Psoas muscle (tissue), 8 donors: ENCODE data around the gene DMGDH. TPM values are rescaled to one million over a fixed set of nuclear protein-coding genes. Genes with fewer than 3 reads are reported as not detected.

Source experiments
- ATAC-seq, 4 donors: fragments of 200-7000 bp; cut with Tn5 transposase; one replicate each; pipeline ENCODE4 v1.9.1; 2020; ENCODE audit warnings: moderate library complexity in 3 of 4, mild to moderate bottlenecking in 2 of 4
- DNase-seq, 2 donors: peaks; one replicate each; pipeline ENCODE4 v3.0.0-alpha.2; 2020
- H3K27ac ChIP-seq: fragments of 200-600 bp; one replicate; pipeline ENCODE4 v1.8.0; 2022
- H3K27me3 ChIP-seq, 3 donors: fragments of 200-600 bp in 1 of 3; one replicate each; pipeline versions ENCODE4 v1.6.1 to v1.8.0; 2013 to 2022; ENCODE audit warnings: low read length in 2 of 3, mild to moderate bottlenecking in 2 of 3, moderate library complexity in 1 of 3; ENCODE audit not compliant: insufficient read depth in 3 of 3
- H3K36me3 ChIP-seq, 2 donors: fragments of 200-600 bp in 1 of 2; one replicate each; pipeline versions ENCODE4 v1.6.1 to v1.8.0; 2013 to 2022; ENCODE audit warnings: low read depth in 1 of 2, mild to moderate bottlenecking in 1 of 2, moderate library complexity in 1 of 2; ENCODE audit not compliant: insufficient read depth in 1 of 2
- H3K4me1 ChIP-seq: fragments of 200-600 bp; one replicate; pipeline ENCODE4 v1.8.0; 2022
- H3K4me3 ChIP-seq: fragments of 200-600 bp; one replicate; pipeline ENCODE4 v1.8.0; 2022; ENCODE audit warnings: mild to moderate bottlenecking
- H3K9me3 ChIP-seq: fragments of 200-600 bp; one replicate; pipeline ENCODE4 v1.8.0; 2022
- CTCF ChIP-seq: fragments of 200-600 bp; IDR thresholded peaks from one replicate; pipeline ENCODE4 v1.8.0; 2022; ENCODE audit warnings: antibody characterized with exemption
- WGBS, 3 donors: extraction: QIAGEN DNeasy Blood & Tissue Kit; methylation state at CpG; one replicate each; pipeline versions ENCODE4 v1.1.6 to v1.1.7; 2013; 5-methylcytosine and 5-hydroxymethylcytosine counted together
- intact Hi-C, 2 donors: fragments of 100-400 bp; cut with DNase I; formaldehyde crosslinking; loops; one replicate each; pipeline versions ENCODE4 v1.11.0 to v1.14.2; 2022
- polyA plus RNA-seq, 3 donors: library from polyadenylated mRNA; stranded (reverse); fragments of 200-250 nt; gene quantifications; one replicate each; pipeline ENCODE4 v1.2.3, GENCODE V29; 2013
- total RNA-seq, 4 donors: library from RNA; stranded (reverse); fragmentation: NEBNext Ultra II Directional in 2 of 4; extraction: Animal tissue kit (Norgen Biotek cat#: 25700) in 2 of 4; gene quantifications; one replicate each; pipeline versions ENCODE4 v1.2.1 to v1.2.4, GENCODE V29; 2021 to 2023
- donor health status: healthy with polysubstance abuse.
- donor health status: DM: no; HTN: no; CAD: no; lungs with moderate emphysema.
- donor health status: Bipolar disorder and iron deficiency.
- donor health status: healthy.
- donor health status: DM: yes; HTN: yes; CAD: no.
- donor health status: DM: no; HTN: no; CAD: no.
- donor health status: DM: no; HTN: no; CAD: no.
- donor health status: DM: yes; HTN: yes; CAD: no.

The DMGDH gene
- total and polyA plus RNA-seq, 7 donors, result 0.16 to 2.8 (median 1.7) TPM

GRCh38 chr5:79020861-79021561 is 48.5 kb downstream of the DMGDH start:
- H3K4me1 ChIP-seq, result peaks cover 4% of the 10 kb centered on the region
- ATAC-seq (peak; percentile 72 to 91 (median 79)), DNase-seq (peak; percentile 27 to 59)
- 17 to 19% (median 19%) methylated on average over 14 of the region's 14 CpGs for WGBS, 3 donors
- no peaks in the 10 kb centered on the region for H3K9me3 ChIP-seq
- peak overlapping the region; percentile 3 for H3K4me3 ChIP-seq
- H3K27me3 ChIP-seq, result no peaks in the 10 kb centered on the region
- H3K27ac ChIP-seq, result no peak overlapping the region
- peak; percentile 82 for TF ChIP-seq CTCF
- H3K36me3 ChIP-seq, result no peaks in the 10 kb centered on the region
- intact Hi-C loops, result loop anchor here (1.0 to 10.0 kb wide), 4 partner anchors 112 to 1064 kb away; no protein-coding TSS in a partner anchor

- H3K9me3 ChIP-seq, result no peaks in the 10 kb centered on the region
- WGBS, 3 donors, result 83 to 90% (median 87%) methylated on average over 2 of the region's 2 CpGs
- intact Hi-C loops, result no loop called here
- no peaks in the 10 kb centered on the region for H3K36me3 ChIP-seq
- no peaks in the 10 kb centered on the region for H3K4me1 ChIP-seq
- no peak overlapping the region for H3K27ac ChIP-seq
- peaks cover 0 to 2% (median 0%) of the 10 kb centered on the region in 3 donors for H3K27me3 ChIP-seq
- TF ChIP-seq CTCF, result no peak
- DNase-seq (no peak), ATAC-seq (no peak)
- no peak overlapping the region for H3K4me3 ChIP-seq
Measured at GRCh38 chr5:79014631-79015030, 54.8 kb downstream of the DMGDH start.

- H3K9me3 ChIP-seq, result no peaks in the 10 kb centered on the region
- no peak for TF ChIP-seq CTCF
- H3K4me1 ChIP-seq, result no peaks in the 10 kb centered on the region
- H3K36me3 ChIP-seq, result no peaks in the 10 kb centered on the region
- no peak overlapping the region for H3K4me3 ChIP-seq
- DNase-seq (no peak), ATAC-seq (no peak)
- no peak overlapping the region for H3K27ac ChIP-seq
- intact Hi-C loops, result no loop called here
- peaks cover 0 to 2% (median 0%) of the 10 kb centered on the region in 3 donors for H3K27me3 ChIP-seq
Measured at GRCh38 chr5:79011869-79012268, 57.6 kb downstream of the DMGDH start.

- 84 to 100% (median 100%) methylated on average over 1 of the region's 1 CpG for WGBS, 3 donors
- DNase-seq (no peak), ATAC-seq (no peak)
- no peak for TF ChIP-seq CTCF
- H3K36me3 ChIP-seq, result no peaks in the 10 kb centered on the region
- no peaks in the 10 kb centered on the region for H3K9me3 ChIP-seq
- no peak overlapping the region for H3K4me3 ChIP-seq
- intact Hi-C loops, result no loop called here
- peaks cover 0 to 2% (median 0%) of the 10 kb centered on the region in 3 donors for H3K27me3 ChIP-seq
- no peaks in the 10 kb centered on the region for H3K4me1 ChIP-seq
- H3K27ac ChIP-seq, result no peak overlapping the region
Measured at GRCh38 chr5:79011219-79011836, 58.1 kb downstream of the DMGDH start.
